Fibroblast of lung (primary cell): ENCODE results near the gene CTRB2. TPM values are rescaled to one million over a fixed set of nuclear protein-coding genes. Genes with fewer than 3 reads are reported as not detected.
"Not testable (repeated sequence)": the region's sequence is repeated elsewhere in the genome, so short reads cannot be mapped to it uniquely, and the experiment has no call there.

Experiments
- DNase-seq, 2 donors: peaks; one replicate each; pipeline versions ENCODE4 v3.0.0 to v3.0.0-alpha.2; 2010; ENCODE audit warnings: low read depth in 2 of 2
- H2AFZ ChIP-seq: 2 replicates; pipeline ENCODE4 v1.5.1; 2012; ENCODE audit warnings: low read length, control low read depth, inconsistent platforms
- H3K27ac ChIP-seq: 2 replicates; pipeline ENCODE4 v1.5.1; 2011; ENCODE audit warnings: low read length, control low read depth; ENCODE audit not compliant: insufficient read depth
- H3K27me3 ChIP-seq: 2 replicates; pipeline ENCODE4 v1.5.1; 2011; ENCODE audit warnings: mild to moderate bottlenecking, low read length; ENCODE audit not compliant: control insufficient read depth, insufficient read depth
- H3K36me3 ChIP-seq: 2 replicates; pipeline ENCODE4 v1.5.1; 2011; ENCODE audit warnings: low read length; ENCODE audit not compliant: control insufficient read depth, insufficient read depth
- H3K4me1 ChIP-seq: 2 replicates; pipeline ENCODE4 v1.5.1; 2011; ENCODE audit warnings: low read length; ENCODE audit not compliant: control insufficient read depth, insufficient read depth; ENCODE audit errors: extremely low read depth
- H3K4me2 ChIP-seq: 2 replicates; pipeline ENCODE4 v1.5.1; 2011; ENCODE audit warnings: low read length, control low read depth; ENCODE audit not compliant: insufficient read depth; ENCODE audit errors: extremely low read depth
- H3K4me3 ChIP-seq, 4 experiments: fragments of 200-600 bp in 1 of 4; sonication (generic) in 1 of 4; replicated peaks in 1 of 4; 2 replicates each; pipeline ENCODE4 v1.5.1; 2011 to 2016; ENCODE audit warnings: low read length in 4 of 4, low read depth in 3 of 4, mild to moderate bottlenecking in 3 of 4, control low read depth in 2 of 4, inconsistent platforms in 1 of 4, mixed read lengths in 1 of 4; ENCODE audit not compliant: insufficient read depth in 1 of 4; ENCODE audit errors: control extremely low read depth in 1 of 4
- H3K79me2 ChIP-seq: 2 replicates; pipeline ENCODE4 v1.5.1; 2012; ENCODE audit warnings: mild to moderate bottlenecking, low read length, inconsistent platforms; ENCODE audit not compliant: control insufficient read depth, insufficient read depth
- H3K9ac ChIP-seq: 2 replicates; pipeline ENCODE4 v1.5.1; 2011; ENCODE audit warnings: mild to moderate bottlenecking, low read length, control low read depth; ENCODE audit not compliant: insufficient read depth
- H3K9me3 ChIP-seq: 2 replicates; pipeline ENCODE4 v1.5.1; 2012; ENCODE audit warnings: low read depth, low read length; ENCODE audit not compliant: control insufficient read depth, insufficient read depth
- H4K20me1 ChIP-seq: 2 replicates; pipeline ENCODE4 v1.5.1; 2011; ENCODE audit warnings: low read length; ENCODE audit not compliant: control insufficient read depth, insufficient read depth; ENCODE audit errors: extremely low read depth
- EZH2 ChIP-seq: IDR thresholded peaks from 2 replicates; pipeline ENCODE4 v1.5.1; 2012; ENCODE audit warnings: low read length, control low read depth, mild to moderate bottlenecking; ENCODE audit errors: missing control alignments
- polyA plus RNA-seq, 2 donors: library from polyadenylated mRNA; depleted of rRNA in 1 of 2; stranded (reverse) in 1 of 2; unstranded in 1 of 2; fragments of >200 nt; gene quantifications; 2 replicates each; pipeline ENCODE4 v1.2.1, GENCODE V29; 2011 to 2012; ENCODE audit warnings: missing spikeins in 1 of 2
- total RNA-seq: library from RNA; depleted of rRNA; stranded (reverse); fragments of >200 nt; gene quantifications from 2 replicates; pipeline ENCODE4 v1.2.1, GENCODE V29; 2014
- TF ChIP-seq, protein P1 (sequence below), 2 donors: IDR thresholded peaks in 1 of 2; conservative IDR thresholded peaks in 1 of 2; 1 replicate in 1 of 2; 2 replicates in 1 of 2; pipeline ENCODE4 v1.5.1; 2011 to 2012; ENCODE audit warnings: low read length in 2 of 2, control low read depth in 1 of 2, inconsistent platforms in 1 of 2, low read depth in 1 of 2, mild to moderate bottlenecking in 1 of 2

CTRB2 gene
- total and polyA plus RNA-seq, 2 donors (not counting 1 experiment from before 2014, with no cell fraction given) = not detected

DNA sequence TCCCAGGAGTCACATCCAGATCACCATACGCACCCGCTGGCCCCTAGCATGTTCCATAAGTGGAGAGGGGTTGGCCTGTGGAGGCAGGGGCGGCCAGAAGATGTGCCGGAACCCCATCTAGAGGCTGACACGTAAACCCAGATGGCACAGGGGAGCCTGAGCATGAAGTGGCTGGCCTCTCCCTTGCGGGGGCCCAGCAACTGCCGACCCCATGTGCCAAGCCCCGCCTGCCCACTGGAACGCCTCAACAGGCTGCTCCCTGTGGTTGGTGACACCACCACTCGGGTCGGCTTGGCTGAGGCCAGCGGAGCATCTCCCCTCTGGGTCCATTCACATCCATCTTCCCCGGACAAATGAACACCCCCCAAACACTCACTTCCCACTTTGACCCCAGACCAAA is 35.0 kb upstream of the CTRB2 start:
- Histone ChIP-seq H3K27ac (no peak overlapping the region), H3K4me3 (no peak overlapping the region), H3K4me1 (peaks cover 83% of the 10 kb centered on the region), H3K9ac (no peak overlapping the region), H3K36me3 (peaks cover 42% of the 10 kb centered on the region), H3K27me3 (no peaks in the 10 kb centered on the region), H3K9me3 (no peaks in the 10 kb centered on the region), H3K79me2 (peaks cover 95% of the 10 kb centered on the region), H2AFZ (no peak overlapping the region), H3K4me2 (no peak overlapping the region), H4K20me1 (no peaks in the 10 kb centered on the region)
- DNase-seq = no peak
- TF ChIP-seq, protein P1, sequence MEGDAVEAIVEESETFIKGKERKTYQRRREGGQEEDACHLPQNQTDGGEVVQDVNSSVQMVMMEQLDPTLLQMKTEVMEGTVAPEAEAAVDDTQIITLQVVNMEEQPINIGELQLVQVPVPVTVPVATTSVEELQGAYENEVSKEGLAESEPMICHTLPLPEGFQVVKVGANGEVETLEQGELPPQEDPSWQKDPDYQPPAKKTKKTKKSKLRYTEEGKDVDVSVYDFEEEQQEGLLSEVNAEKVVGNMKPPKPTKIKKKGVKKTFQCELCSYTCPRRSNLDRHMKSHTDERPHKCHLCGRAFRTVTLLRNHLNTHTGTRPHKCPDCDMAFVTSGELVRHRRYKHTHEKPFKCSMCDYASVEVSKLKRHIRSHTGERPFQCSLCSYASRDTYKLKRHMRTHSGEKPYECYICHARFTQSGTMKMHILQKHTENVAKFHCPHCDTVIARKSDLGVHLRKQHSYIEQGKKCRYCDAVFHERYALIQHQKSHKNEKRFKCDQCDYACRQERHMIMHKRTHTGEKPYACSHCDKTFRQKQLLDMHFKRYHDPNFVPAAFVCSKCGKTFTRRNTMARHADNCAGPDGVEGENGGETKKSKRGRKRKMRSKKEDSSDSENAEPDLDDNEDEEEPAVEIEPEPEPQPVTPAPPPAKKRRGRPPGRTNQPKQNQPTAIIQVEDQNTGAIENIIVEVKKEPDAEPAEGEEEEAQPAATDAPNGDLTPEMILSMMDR (conservative IDR thresholded peaks at IDR 0.05 in 1 of 2, IDR thresholded peaks at IDR 0.05 in 1 of 2; ENCODE audit: low read depth in 1 of 2, low read length in 2 of 2) = no peak
- TF ChIP-seq EZH2 = no peak

DNA sequence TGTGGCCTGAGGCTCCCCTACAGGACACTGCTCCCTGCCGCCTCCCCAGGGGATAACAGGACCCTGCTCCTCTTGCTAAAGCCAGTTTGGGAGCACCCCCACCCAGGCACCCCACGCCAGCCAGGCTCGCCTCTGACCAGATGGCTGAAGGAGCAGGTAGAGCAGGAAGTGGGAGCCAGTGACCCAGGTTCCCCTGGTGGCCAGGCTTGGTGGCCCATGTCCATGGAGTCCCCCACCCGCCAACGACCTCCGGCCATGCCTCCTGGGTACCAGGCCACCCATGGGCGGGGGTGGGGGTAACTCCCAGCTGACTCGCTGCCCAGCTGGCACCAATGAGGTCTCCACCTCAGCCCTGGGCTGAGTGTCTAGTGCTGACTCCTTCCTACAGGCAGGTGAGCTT is 34.5 kb upstream of the CTRB2 start:
- H3K79me2 ChIP-seq = peaks cover 95% of the 10 kb centered on the region
- H4K20me1 ChIP-seq = no peaks in the 10 kb centered on the region
- no peak overlapping the region for H2AFZ ChIP-seq
- H3K27ac ChIP-seq = no peak overlapping the region
- no peak for DNase-seq
- no peak overlapping the region for H3K4me2 ChIP-seq
- peaks cover 78% of the 10 kb centered on the region for H3K4me1 ChIP-seq
- peaks cover 47% of the 10 kb centered on the region for H3K36me3 ChIP-seq
- no peak overlapping the region for H3K9ac ChIP-seq
- no peaks in the 10 kb centered on the region for H3K27me3 ChIP-seq
- TF ChIP-seq, protein P1 (conservative IDR thresholded peaks at IDR 0.05 in 1 of 2, IDR thresholded peaks at IDR 0.05 in 1 of 2; ENCODE audit: low read depth in 1 of 2, low read length in 2 of 2) = no peak
- no peak for TF ChIP-seq EZH2
- H3K9me3 ChIP-seq = no peaks in the 10 kb centered on the region
- H3K4me3 ChIP-seq = no peak overlapping the region

DNA sequence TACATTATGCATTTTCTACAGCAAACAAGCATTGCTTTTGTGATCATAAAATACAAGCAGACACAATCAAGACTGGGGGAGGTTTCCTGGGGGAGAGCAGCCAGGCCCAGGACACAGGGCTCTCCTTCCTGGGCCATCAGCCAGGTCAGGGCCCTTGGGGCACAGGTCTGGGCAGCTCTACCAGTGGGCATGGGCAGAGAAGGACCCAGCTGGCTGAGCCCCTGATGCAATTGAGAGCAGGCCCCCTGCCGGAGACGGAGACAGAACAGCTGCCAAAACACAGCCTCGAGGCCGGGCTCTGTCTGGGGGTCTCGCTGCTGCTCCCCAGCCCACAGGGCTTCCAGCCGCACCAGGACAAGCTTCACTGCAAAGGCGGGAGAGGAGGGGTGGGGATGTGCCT is 33.7 kb upstream of the CTRB2 start:
- H3K4me1 ChIP-seq = peaks cover 70% of the 10 kb centered on the region
- peaks cover 54% of the 10 kb centered on the region for H3K36me3 ChIP-seq
- DNase-seq, H3K4me3 ChIP-seq, H4K20me1 ChIP-seq, H3K27ac ChIP-seq, H3K9me3 ChIP-seq, H3K9ac ChIP-seq, H2AFZ ChIP-seq, H3K4me2 ChIP-seq, H3K27me3 ChIP-seq: not testable (repeated sequence)
- TF ChIP-seq, protein P1 (conservative IDR thresholded peaks at IDR 0.05 in 1 of 2, IDR thresholded peaks at IDR 0.05 in 1 of 2; ENCODE audit: low read depth in 1 of 2, low read length in 2 of 2) = peak in 1 of 2 donors; percentile 8
- peaks cover 97% of the 10 kb centered on the region for H3K79me2 ChIP-seq
